H54 (cell line): Measurements from ENCODE around the gene POU2F3.
A peak's percentile ranks its signal among the peaks of the same experiment; 100 is the strongest.

ENCODE experiments used
- DNase-seq: peaks from one replicate; pipeline ENCODE4 v3.0.0; 2011; ENCODE audit warnings: low spot score, mixed read lengths; ENCODE audit not compliant: insufficient read length
- FAIRE-seq: peaks from 3 replicates; lab custom pipeline; 2011; peaks lifted over from hg19 to GRCh38; lab: Jason Lieb, UNC
- POLR2A ChIP-seq: IDR thresholded peaks from 2 replicates; pipeline ENCODE4 v1.6.1; 2011; ENCODE audit warnings: low read depth, mild to moderate bottlenecking, low read length

The POU2F3 gene

DNA sequence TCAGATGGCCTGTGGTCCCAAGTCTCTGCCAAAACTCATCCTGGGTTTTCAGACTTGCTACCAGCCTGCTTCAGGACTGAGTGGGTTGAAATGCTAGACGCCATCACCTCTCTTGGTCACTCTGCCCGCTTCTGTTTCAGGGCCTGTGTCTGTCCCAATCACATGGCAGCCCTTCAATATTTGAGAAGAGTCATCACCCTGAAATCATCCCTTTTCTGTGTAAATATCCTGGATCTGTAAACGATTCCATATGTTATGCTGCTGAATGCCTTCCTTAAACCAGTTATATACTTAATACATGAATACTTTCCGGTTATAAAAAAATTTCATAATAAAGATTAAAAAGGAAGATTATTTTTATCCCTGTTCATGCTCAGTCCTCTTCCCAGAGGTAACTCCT lies 45.3 kb downstream of the POU2F3 start:
- no peak for TF ChIP-seq POLR2A
- FAIRE-seq, result no peak
- DNase-seq, result no peak

DNA sequence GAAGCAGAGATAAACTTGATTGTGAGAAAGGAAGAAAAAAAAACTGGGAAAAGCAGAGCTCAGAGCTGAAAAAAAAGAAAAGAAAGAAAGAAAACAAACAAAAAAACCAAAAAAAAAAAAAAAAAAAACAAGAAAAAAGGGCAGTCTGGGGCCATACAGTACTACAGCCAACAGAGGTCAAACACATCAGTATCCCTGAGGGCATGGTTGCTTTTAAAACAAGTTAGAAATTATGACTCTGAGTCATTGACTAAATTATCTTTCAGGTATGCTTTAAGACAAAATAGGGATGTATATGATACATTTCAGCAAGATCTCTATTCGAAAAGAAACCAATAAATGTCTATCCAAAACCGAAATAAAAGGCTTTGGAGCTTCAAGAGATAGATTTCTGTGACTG lies 48.1 kb downstream of the POU2F3 start:
- TF ChIP-seq POLR2A, result no peak
- FAIRE-seq, result no peak
- DNase-seq, result no peak

DNA sequence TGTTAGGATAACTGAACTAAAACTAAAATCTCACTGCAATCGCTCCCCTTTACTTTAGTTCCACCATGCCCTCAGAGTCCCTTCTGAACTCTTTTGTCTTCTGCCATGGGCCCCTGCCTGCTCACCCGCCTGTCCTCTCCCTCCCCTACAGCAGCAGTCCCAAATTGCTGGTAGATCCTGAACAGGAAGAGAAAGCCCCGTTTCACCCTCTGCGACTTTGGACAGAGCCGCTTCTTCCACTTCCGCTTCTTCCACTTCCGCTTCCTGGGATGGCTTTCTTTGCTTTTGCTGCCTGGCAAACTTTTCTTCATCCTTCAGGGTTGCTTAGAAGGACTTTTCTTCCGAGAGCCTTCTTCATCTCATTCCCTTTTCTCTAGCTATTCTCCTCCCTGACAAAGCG lies 49.5 kb downstream of the POU2F3 start:
- TF ChIP-seq POLR2A, result no peak
- no peak for FAIRE-seq
- DNase-seq, result no peak

DNA sequence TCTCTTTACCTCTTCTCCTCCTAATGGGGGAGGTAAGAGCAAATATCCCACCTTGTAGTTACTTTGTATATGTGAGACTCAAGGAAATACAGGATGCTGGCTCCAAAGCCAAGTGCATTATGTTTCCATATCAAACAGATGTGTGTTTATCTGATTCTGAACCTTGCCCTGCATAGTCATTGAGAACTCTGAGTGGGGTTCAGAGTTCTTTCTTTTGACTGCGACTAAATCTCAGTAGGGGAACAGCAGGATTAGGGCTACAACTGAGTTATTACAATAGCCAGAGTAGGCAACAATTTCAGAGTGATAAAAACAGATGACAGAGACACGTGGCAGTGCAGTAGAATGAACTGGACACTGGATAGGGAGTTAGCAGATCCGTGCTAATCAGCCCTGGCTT lies 51.0 kb downstream of the POU2F3 start:
- TF ChIP-seq POLR2A, result no peak
- FAIRE-seq (no peak), DNase-seq (no peak)

DNA sequence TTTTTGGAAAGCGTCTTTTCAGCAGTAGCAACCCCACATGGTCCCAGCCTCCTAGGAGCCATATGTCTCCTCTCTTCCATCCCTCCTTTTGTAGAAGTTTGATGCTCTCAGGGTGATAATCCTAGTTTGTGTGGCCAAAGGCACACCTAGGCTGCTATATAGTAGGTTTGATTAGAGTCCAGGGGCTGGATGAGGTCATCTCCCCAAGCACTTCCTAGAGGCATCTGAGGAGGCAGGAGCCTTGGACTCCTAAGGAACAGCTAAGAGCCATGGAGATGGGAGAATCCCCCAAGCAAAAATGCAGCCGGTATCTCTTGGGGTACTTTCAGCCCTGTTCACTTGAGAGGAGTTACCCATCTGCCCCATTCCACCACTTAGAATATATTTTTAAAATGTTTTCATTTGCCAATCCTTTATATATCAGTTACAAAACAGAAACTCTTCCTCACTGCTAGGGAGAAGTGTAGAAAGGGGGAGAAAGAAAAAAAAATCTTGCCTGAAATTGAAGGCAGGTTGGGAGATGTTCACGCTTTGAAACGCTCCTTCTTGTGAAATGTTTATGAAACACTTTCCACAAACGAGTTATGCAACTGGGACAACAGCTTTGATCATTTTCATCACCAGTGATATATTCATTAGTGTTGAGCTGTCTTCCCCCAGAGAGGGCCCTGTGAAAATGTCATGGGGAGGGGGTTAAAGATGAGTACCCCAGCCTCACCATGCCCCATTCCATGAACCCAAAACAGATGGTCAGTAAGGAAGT lies 53.3 kb downstream of the POU2F3 start:
- no peak for TF ChIP-seq POLR2A
- FAIRE-seq (no peak), DNase-seq (no peak)

DNA sequence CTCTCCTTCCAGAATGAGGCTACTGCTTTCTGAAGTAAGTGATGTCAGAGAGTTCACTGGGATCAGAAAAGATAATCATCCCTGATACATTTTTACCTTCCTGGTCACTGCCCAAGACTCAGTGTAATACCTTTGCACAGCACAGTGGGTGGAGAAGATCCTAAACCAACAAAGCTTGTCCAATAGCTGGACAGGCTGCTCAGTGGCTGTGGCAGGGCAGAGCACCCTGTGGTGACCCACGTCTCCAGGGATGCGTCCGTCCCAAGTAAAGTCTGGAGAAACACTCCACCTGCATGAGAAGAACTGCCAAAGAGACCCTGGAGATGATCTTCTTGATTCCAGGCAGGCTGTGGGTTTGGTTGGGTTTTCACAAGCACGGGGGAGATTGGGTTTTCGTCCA lies 54.2 kb downstream of the POU2F3 start:
- DNase-seq (no peak), FAIRE-seq (no peak)
- no peak for TF ChIP-seq POLR2A

DNA sequence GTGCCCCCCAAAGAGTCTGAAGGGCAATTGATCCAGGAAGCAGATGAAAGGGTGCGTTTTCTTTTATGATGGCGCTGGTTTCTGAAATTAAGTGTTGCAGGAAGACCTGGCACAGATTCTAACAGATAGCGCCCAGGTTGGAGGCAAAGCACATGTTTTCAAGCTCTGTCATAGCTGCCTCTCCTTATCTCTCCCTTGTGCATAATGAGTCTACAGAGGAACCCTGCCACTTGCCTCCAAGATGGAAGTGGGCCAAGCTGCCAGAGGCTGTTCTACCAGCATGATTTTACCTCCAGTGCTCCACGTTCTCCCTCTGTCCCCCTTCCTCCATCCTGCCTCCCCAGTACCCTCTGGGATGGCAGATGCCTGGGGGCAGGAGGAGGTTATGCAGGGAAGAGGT lies 55.2 kb downstream of the POU2F3 start:
- TF ChIP-seq POLR2A, result no peak
- DNase-seq, result no peak
- FAIRE-seq, result no peak

DNA sequence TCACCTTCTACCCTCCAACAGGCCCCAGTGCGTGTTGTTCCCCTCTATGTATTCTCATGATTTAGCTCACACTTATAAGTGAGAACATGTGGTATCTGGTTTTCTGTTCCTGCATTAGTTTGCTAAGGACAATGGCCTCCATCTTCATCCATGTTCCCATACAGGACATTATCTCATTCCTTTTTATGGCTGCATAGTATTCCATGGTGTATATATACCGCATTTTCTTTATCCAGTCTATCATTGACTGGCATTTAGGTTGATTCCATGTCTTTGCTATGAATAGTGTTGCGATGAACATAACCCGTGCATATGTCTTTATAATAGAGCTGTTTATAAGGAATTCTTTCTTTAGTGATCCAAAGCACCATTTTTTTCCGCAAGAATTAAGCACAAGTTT lies 56.6 kb downstream of the POU2F3 start:
- DNase-seq (no peak), FAIRE-seq (no peak)
- no peak for TF ChIP-seq POLR2A

DNA sequence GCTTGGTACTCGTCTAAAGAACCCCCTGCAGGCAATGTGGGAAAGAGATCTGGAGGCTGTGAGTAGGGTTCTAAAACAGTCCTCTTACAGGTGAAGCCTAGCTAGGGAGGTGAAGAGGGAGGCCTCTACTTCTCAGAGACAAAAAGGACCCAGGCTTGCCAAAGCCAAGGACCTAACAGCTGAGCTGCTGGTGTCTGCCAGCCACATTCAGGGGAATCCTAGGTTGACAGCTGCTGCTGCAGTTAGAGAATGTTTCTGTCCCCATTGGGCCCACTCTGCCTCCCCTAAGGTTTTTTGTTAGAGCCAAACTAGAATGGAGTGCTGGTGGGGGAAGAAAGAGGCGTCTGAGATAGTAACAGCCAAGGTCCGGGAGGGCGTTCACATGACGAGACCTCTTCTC lies 58.5 kb downstream of the POU2F3 start:
- TF ChIP-seq POLR2A, result no peak
- DNase-seq (no peak), FAIRE-seq (no peak)

DNA sequence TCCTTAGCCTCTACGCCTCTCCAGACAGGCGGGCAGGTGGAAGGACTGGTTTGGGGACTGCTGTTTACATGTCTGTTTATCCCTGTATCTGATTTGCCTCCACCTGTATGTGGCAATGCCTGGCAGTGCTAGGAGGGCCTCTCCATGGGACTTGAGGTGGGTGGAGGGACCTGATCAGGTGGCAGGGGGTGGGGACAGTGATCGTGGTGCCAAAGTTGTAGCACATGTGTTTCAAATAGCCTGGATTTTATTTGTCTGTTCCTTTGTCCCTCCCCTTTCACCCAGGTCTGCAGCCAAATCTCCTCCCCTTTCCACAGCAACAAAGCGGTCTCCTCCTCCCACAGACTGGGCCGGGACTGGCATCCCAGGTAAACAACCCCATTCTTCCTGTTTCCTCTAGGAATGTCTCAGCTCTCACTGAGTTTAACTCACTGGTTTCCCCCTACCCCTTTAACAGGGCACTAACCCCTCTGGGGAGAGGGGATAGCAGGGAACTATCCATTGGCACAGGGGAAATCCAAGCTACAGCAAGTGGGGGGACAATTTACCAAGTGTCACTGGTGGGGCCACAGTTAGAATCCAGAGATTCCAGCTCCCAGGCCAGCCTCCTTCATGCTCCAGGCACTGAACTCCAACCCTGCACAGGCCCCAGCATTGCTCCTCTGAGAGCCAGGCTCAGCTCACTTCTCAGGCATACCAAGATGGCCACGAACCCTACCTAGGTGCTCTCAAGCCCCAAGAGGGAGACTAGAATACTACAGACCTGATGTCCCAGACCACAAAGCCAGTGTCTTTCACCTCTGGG lies 62.3 kb downstream of the POU2F3 start:
- FAIRE-seq, result no peak
- DNase-seq, result no peak
- no peak for TF ChIP-seq POLR2A

DNA sequence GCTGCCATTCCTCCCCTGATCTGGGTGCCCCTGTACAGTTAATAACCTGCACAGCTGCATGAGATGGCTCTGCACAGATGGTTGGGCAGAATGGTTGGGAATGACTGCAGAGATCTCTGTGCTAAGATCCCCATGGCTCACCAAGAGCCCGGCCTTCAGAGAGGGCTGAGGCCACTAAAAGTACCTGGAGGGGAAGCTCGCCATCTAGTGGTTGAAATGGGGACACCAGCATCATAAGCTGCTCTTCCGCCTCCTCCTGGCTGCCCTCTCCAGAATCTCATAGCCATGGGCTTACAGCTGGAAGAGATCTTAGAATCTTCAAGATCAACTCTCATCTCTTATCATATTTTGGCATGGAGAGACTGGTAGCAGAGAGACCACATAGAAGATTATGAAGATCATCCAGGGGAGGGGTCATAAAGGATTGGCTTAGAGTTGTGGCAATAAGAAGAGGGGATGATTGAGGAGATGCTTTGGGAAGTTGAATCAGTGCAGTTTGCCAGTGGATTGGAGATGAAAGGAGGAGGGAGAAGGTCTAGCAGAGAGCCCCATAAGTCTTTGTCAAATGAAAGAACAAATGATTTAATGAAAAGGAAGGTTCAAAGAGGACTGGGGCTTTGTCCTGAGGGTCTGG lies 63.2 kb downstream of the POU2F3 start:
- DNase-seq (peak; percentile 51), FAIRE-seq (peak; percentile 43)
- TF ChIP-seq POLR2A, result no peak

DNA sequence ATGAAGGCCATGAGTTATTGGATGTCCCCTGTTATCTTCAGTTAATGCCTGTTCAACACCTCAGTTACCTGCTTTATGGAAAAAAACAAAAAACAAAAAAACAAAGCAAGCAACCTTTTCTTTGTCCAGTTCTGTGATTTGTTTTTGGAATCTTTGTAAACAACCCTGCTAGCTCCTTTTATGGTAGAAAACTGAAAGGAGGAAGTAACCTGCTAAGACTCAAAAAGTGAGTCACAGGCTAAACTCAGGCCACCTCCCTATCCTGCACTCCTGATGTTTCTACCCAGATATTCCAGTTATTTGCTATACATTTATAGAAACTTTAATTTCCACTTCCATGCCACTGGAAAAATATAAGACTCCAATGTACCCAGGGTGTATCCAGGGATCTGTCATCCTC lies 64.6 kb downstream of the POU2F3 start:
- no peak for TF ChIP-seq POLR2A
- DNase-seq (peak; percentile 25), FAIRE-seq (no peak)

DNA sequence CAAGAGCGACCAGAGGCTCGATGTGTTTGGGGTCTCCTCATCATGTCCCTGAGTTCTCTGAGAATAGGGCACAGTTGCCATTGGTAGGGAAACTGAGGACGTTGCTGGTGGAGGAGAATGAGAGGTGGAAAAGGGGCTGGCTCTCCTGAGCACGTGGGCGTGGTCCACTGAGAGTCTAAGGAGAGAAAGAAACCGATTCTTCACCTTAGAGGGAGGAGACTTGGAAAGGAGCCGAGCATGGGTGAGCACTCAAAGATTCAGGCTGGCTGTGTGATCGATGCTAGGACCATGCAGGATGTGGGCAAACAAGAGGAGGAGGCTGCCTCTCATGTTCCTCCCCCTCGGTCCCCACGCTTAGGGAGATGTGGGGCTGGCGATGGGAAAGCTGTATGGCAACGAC lies 65.3 kb downstream of the POU2F3 start:
- no peak for DNase-seq
- no peak for TF ChIP-seq POLR2A
- no peak for FAIRE-seq

DNA sequence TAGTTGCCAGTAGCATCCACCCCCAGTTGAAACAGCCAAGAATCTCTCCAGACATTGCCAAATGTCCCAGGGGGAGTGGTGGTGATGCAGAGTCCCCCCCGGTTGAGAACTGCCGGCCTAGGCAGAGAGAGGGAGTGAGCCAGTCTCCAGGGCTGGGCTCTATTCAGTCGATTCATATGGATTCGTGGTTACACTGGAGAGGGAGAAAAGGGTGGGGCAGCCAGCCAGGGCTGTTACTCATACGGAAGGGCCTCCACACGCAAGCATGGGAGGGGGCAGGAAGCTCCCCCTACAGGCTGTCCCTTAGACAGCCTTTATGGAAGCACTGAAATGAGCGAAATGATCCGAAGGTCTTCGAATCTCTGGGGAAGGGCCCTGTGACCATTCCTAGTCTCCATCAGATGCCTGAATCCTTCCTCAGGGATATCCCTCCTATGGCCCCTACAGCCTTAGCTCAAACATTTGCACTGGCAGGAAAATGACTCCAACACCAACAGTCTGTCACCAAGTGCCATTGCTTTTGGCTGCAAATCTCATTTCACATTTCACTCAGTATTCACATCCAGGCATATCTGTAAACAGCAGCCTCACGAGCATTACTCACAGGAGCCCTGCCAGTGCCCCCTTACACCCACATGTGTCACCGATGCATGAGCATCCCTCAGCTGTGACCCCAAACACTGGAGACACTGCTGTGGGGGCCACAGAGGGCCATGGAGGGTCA lies 66.7 kb downstream of the POU2F3 start:
- no peak for TF ChIP-seq POLR2A
- peak; percentile 62 for DNase-seq
- peak; percentile 77 for FAIRE-seq
